Prostate gland (tissue), 2 donors: Measurements from ENCODE around the gene RPL3. TPM values are rescaled to one million over a fixed set of nuclear protein-coding genes. Genes with fewer than 3 reads are reported as not detected.
A peak's percentile ranks its signal among the peaks of the same experiment; 100 is the strongest.

Experiments used
- DNase-seq: peaks from one replicate; pipeline ENCODE4 v3.0.0-alpha.2; 2019; ENCODE audit warnings: low spot score
- H3K27ac ChIP-seq, 2 donors: fragments of 200-600 bp; sonication (generic); 2 replicates each; pipeline ENCODE4 v1.5.1; 2017 to 2019
- H3K27me3 ChIP-seq: fragments of 200-600 bp; sonication (generic); replicated peaks from 2 replicates; pipeline ENCODE4 v1.5.1; 2019; ENCODE audit not compliant: insufficient read depth
- H3K36me3 ChIP-seq, 2 donors: fragments of 200-600 bp; sonication (generic); 1 replicate in 1 of 2; 2 replicates in 1 of 2; pipeline versions ENCODE4 v1.5.1 to v1.8.1; 2017 to 2019
- H3K4me1 ChIP-seq: fragments of 200-600 bp; sonication (generic); replicated peaks from 2 replicates; pipeline ENCODE4 v1.5.1; 2019
- H3K4me3 ChIP-seq, 2 donors: fragments of 200-600 bp; sonication (generic); 2 replicates each; pipeline ENCODE4 v1.5.1; 2017 to 2019
- H3K9me3 ChIP-seq: fragments of 200-600 bp; sonication (generic); 2 replicates; pipeline ENCODE4 v1.5.1; 2017
- CTCF ChIP-seq, 4 experiments: fragments of 200-600 bp in 2 of 4; fragments of 450-650 bp in 2 of 4; sonication (generic) in 2 of 4; IDR thresholded peaks; 1 replicate in 3 of 4; 2 replicates in 1 of 4; pipeline ENCODE4 v1.5.1; 2016 to 2019; ENCODE audit warnings: antibody characterized with exemption in 4 of 4, mild to moderate bottlenecking in 2 of 4, moderate library complexity in 2 of 4
- POLR2A ChIP-seq: fragments of 450-650 bp; IDR thresholded peaks from one replicate; pipeline ENCODE4 v1.6.1; 2016; ENCODE audit warnings: antibody characterized with exemption, mild to moderate bottlenecking
- POLR2AphosphoS5 ChIP-seq: sonication (generic); formaldehyde crosslinking; IDR thresholded peaks from one replicate; pipeline ENCODE4 v1.6.1; 2017; ENCODE audit warnings: antibody characterized with exemption
- WGBS: methylation state at CpG from one replicate; pipeline ENCODE4 v1.1.5; 2018; 5-methylcytosine and 5-hydroxymethylcytosine counted together
- intact Hi-C: fragments of 100-400 bp; cut with DNase I; formaldehyde crosslinking; loops from one replicate; pipeline ENCODE4 v1.14.2; 2022
- total RNA-seq, 2 donors: library from RNA; depleted of rRNA; stranded (reverse); fragments of >200 nt; gene quantifications; one replicate each; pipeline ENCODE4 v1.1.0, GENCODE V29; 2016

The RPL3 gene
- total RNA-seq, 2 donors from 2014 or later = 2,375 to 2,654 TPM

DNA sequence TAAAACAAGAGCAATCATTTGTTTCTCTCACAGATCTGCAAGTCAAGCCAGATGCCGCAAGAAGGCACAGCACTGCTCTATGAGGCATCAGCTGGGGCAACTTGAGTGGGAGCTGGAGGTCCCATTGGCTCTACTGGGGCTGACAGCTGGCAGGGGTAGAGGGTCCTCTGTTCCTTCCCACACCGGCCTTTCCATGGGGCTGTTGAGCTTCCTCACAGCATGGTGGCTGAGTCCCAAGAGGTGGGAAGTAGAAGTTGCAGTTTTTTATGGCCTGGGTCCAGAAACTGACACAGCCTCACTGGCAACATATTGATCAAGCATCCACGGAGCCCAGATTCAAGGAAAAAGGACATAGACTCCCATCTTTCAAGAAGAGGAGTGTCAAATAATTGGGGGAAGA, 34.4 kb downstream of the RPL3 start:
- TF ChIP-seq POLR2AphosphoS5 = no peak
- TF ChIP-seq POLR2A = no peak
- TF ChIP-seq CTCF (IDR thresholded peaks at IDR 0.05) = no peak
- WGBS = 88% methylated on average over 3 of the region's 3 CpGs

DNA sequence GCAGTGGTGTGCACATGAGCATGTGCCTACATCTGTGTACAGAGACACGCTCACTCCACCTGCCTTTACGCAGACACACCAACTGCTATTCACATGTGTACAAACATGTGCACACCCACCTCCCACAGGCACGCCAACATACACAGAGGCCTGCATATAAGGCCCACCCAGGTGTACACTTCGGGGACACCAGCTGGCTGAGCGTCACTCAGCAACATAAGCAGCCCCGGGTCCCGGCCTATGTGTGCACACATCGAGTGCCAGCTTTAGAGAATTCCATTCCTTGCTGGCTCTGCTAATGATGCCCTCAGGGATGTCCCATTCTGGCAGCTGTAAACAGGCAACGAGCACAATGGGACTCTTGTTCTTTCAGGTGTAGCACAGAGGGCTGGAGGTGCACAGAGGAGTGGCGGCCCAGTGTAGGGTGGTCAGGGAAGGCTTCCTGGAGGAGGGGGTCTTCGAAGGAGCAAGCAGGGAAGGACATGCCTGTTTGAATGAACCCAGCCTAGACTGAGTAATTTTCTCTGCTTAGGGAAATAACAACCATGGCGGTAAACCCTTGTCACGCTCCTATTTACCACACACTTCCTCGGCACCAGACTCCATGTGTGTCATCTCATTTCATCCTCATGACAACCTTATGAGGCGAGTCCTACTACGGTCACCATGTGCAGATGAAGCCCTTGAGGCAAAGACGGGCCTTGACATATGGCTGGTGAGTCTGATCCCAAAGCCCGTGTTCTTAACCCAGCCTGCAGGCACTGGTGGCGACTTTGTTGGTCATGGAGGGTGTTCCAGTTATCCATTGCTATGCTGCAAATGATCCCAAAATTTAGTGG, 35.1 kb downstream of the RPL3 start:
- H3K4me3 ChIP-seq = no peak overlapping the region
- H3K27me3 ChIP-seq = no peaks in the 10 kb centered on the region
- H3K27ac ChIP-seq = no peak overlapping the region
- DNase-seq = no peak
- H3K4me1 ChIP-seq = no peaks in the 10 kb centered on the region
- TF ChIP-seq POLR2A (no peak), CTCF (IDR thresholded peaks at IDR 0.05) (no peak), POLR2AphosphoS5 (no peak)
- no peaks in the 10 kb centered on the region for H3K36me3 ChIP-seq
- no peaks in the 10 kb centered on the region for H3K9me3 ChIP-seq
- WGBS = 72% methylated on average over 19 of the region's 19 CpGs
- intact Hi-C loops = no loop called here

More for the DNA sequence above, 34.4 kb downstream of the RPL3 start:
- intact Hi-C loops = no loop called here
- no peaks in the 10 kb centered on the region for H3K9me3 ChIP-seq
- DNase-seq = no peak
- no peak overlapping the region for H3K27ac ChIP-seq
- H3K4me1 ChIP-seq = no peaks in the 10 kb centered on the region
- no peaks in the 10 kb centered on the region for H3K36me3 ChIP-seq
- H3K27me3 ChIP-seq = no peaks in the 10 kb centered on the region
- H3K4me3 ChIP-seq = no peak overlapping the region

DNA sequence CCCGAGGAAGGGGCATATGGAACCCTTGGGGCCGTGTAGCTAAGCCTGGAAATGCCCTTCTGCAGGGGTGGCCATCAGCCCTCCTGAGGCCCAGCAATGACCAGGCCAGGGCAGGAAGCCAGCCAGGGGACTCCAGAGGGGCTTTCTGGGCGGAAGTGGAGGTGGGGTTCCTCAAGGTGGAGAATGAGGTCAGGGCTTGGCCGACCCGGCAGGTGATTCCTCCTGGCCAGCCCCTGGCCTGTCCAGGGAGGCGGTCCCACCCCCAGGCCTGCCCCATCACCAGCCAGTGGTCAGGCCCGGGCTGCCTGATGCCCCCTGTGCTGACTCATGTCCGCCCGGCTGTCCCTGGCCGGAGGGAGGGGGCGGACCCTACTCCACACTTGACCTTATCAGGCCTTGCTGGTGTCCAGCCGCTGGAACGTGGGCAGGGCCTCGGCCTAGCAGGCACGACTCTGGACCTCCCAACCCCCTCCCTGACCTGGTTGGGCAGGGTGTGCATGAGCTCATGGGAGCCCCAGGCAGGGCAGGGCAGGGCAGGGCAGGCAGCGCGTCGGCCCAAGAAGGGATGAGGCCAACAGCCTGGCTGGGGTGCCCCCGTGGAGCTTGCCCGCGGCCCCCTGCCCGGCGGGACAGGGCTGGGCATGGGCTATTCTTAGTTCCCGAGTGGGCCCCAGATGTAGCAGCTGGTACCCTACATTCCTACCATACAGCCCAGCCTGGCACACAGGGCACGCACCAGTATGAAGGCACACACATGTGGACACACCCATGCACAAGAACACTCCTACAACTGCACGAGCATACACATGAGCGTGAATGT, 35.9 kb downstream of the RPL3 start:
- H3K27ac ChIP-seq = peak overlapping the region in 1 of 2 donors; percentile 11
- H3K36me3 ChIP-seq = no peaks in the 10 kb centered on the region
- 75% methylated on average over 25 of the region's 27 CpGs for WGBS
- H3K4me1 ChIP-seq = no peaks in the 10 kb centered on the region
- no peaks in the 10 kb centered on the region for H3K27me3 ChIP-seq
- DNase-seq = no peak
- H3K4me3 ChIP-seq = no peak overlapping the region
- TF ChIP-seq POLR2AphosphoS5 (no peak), POLR2A (no peak), CTCF (IDR thresholded peaks at IDR 0.05) (no peak)
- intact Hi-C loops = no loop called here
- no peaks in the 10 kb centered on the region for H3K9me3 ChIP-seq

DNA sequence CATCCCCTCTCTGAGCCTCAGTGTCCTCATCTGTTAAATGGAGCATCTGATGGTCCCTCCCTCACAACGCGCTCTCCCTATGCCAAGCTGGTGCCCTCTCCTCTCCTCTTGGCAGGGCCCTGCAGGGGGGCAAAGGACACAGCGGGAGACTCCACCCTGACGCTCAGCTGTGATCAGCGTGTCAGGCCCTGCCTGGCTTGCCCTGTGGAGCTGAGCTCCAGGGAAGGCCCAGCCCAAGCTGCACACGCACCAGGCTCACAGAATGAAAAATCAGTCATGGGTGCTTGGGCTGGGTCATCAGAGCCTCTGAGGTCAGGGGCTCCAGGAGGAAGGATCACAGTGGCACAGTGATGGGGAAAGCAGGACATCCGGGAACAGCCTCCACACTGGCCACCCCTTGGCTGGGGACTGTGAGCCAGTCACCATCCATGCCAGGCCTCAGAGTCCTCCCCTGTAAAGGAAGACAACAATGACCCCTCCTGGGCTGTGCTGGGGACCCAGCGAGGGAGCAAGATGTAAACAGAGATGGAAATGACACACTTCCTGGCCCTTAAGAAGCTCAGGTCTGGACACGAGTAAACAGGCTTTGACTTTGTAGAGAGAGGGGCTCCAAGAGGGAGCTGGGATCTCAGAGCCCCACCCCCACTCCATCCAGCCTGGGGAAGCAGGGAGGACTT, 36.6 kb downstream of the RPL3 start:
- WGBS = 71% methylated on average over 7 of the region's 9 CpGs
- H3K36me3 ChIP-seq = no peaks in the 10 kb centered on the region
- no peaks in the 10 kb centered on the region for H3K27me3 ChIP-seq
- H3K9me3 ChIP-seq = no peaks in the 10 kb centered on the region
- no peaks in the 10 kb centered on the region for H3K4me1 ChIP-seq
- DNase-seq = no peak
- TF ChIP-seq CTCF (IDR thresholded peaks at IDR 0.05) (no peak), POLR2A (no peak), POLR2AphosphoS5 (no peak)
- intact Hi-C loops = no loop called here
- H3K4me3 ChIP-seq = no peak overlapping the region
- H3K27ac ChIP-seq = peak overlapping the region in 1 of 2 donors; percentile 11
